ENCODE results near the gene CAPN1.
"Not testable (repeated sequence)": the region's sequence is repeated elsewhere in the genome, so short reads cannot be mapped to it uniquely, and the experiment has no call there.

Gene CAPN1

DNA sequence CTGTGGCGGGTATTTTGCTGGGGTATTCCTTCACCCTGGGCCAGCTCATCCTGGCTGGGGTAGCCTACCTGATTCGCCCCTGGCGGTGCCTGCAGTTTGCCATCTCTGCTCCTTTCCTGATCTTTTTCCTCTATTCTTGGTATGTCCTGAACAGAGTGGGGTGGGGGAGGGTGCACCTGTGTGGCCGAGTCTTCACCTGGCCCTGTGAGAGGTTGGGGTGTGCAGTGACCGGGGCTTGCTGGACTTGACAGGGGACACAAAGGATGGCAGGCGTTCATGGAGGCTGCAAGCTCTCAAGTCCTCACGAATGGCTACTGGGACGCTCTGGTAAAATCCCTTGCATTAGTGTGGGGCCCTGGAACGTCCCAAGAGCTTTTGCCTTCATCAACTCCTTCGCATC is 39.3 kb downstream of the CAPN1 start:
- no peak for DNase-seq

- no peak for DNase-seq
These were observed 41.3 kb downstream of the CAPN1 start for GRCh38 chr11:65223011-65223410.

DNA sequence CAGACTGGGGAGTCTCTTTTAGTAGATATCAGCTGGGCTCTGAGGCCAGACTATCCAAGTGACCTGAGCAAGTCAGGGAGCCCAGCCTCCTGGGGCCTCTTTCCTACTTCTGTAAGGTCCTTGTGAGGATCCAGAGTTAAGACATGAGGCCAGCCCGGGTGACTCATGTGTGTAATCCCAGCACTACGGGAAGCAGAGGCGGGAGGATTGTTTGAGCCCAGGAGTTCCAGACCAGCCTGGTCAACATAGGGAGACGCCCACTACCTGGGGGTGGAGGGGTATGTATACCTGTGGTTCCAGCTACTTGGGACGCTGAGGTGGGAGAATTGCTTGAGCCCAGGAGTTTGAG is 43.2 kb downstream of the CAPN1 start:
- no peak for DNase-seq

DNA sequence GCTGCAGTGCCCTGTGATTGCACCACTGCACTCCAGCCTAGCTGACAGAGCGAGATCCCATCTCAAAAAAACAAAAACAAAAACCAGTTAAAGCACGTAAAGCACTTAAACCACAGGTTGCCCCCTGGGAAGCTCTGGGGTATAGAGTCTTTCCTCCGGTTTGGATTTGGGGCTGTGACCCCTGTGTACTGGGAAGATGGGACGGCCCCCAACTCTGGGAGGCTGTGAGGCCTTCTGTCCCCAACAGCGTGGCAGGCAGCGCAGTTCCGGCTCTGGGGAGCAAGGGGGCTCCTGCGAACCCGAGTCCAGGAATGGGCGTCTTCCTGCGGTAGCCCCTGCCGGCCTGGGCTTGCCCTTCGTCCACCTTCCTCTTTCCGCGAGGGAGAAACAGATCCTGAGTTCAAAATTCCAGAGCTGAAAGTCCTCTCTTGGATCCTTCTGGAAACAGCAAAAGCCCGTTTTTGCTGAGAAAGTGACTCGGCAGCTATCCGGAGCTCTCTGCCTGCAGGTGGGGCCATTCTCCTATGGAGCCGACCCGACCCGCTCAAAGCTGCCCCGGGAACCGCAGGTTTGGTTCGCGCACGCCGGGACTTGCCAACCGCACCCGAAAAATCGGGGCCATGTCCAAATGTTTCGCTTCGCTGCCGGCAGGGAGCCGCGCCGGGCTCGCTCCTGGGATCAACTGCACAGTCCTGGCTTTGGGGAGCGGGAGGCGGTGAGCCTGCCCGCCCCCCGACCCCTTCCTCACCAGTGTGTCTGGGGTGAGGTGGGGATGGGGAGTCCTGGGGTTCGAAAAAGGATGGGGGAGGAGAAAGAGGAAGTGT is 43.8 kb downstream of the CAPN1 start:
- DNase-seq, result peak; percentile 73

GRCh38 chr11:65226103-65226442 is 44.3 kb downstream of the CAPN1 start:
- DNase-seq, result no peak

DNA sequence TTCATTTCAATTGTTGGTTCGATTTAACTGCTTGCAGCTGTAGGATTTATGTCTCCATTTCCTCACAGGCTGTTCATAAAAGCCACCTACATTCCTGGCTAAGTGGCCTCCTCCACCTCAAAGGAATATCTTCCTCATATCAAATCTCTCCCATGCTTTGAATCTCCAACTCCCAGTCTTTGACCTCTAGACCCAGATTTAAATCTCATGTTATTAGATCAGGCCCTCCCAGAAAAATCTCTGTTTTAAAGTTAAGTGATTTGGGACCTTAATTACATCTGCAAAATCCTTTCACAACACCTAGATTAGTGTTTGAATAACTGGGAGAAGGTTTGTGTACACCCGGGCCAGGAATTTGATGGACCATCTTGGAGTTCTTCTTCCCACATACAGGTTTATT is 46.2 kb downstream of the CAPN1 start:
- DNase-seq, result no peak

DNA sequence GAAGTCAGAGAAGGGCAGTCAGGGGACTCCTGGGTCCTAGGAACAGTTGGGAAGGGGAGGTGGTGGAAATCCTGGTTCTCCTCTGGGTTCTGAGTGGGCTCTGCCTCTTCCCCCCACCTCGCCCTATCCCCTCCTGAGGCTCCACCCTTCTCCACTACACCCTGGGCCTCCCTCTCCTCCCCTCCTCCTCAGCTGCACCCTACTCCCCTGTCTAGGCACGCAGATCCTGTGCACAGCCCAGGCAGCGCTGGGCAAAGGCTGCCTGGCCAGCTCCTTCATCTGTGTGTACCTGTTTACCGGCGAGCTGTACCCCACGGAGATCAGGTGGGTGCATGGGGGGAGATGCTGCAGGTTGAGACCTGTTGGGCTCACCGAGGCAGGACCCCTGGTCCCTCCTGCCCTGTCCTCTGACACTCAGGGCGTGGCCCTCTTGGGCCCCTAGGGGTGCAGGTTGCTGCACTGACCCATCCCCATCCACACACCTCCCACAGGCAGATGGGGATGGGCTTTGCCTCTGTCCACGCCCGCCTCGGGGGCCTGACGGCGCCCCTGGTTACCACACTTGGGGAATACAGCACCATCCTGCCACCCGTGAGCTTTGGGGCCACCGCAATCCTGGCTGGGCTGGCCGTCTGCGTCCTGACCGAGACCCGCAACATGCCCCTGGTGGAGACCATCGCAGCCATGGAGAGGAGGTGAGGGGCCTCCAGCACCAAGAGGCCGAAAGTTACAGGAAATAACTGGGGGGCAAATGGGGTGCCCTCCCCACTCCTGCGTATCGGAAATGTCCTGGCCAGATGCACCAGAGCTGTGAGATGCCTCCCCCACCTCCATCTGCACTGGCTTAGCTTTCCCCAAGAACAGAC is 54.7 kb downstream of the CAPN1 start:
- DNase-seq, result no peak

- not testable (repeated sequence) for DNase-seq
These were observed 56.6 kb downstream of the CAPN1 start for GRCh38 chr11:65238302-65238701.

DNA sequence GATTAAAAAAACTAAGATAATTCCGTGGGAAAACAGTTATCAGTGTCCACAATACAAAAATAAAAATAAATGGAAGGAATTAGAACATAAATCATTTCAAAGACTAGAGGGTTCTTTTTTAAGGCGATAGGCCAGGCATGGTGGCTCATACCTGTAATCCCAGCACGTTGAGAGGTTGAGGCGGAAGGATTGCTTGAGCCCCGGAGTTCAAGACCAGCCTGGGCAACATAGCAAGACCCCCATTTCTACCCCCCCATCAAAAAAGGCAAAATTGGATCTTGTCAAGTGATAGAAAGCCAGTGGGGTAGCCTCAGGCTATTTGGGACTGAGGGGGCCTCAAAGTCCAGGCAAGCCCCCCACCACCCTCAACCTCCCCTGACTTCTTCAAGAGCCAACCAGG is 59.4 kb downstream of the CAPN1 start:
- DNase-seq, result no peak

- no peak for DNase-seq
These were observed 60.0 kb downstream of the CAPN1 start for GRCh38 chr11:65241692-65242091.

DNA sequence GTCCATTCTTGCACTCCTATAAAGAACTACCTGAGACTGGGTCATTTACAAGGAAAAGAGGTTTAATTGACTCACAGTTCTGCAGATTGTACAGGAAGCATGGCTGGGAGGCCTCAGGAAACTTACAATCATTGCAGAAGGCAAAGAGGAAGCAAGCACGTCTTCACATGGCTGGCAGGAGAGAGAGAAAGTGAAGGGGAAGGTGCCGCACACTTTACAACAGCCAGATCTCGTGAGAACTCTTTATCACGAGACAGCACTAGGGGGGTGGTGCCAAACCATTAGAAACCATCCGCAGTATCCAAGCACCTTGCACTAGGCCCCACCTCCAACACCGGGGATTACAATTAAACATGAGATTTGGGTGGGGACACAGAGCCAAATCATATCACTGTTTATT is 60.7 kb downstream of the CAPN1 start:
- no peak for DNase-seq

DNA sequence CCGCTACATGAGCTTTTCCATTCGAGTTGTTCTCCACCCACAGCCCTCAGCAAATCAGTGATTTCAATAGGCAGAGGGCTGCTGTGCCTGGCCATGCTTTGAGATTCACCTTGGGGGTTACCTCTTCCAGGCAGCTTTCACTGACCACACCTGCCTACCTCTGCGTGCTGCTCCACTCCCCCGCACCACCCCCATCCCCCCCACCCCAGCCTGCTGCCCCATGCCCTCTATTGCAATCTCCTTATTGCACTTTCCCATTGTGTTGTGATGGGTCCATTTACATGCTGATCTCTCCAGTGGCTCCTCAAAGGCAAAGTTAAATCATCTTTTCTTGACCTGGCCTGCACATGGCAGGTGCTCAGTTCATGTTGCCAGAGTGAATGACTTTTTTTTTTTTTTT is 62.1 kb downstream of the CAPN1 start:
- DNase-seq, result no peak

DNA sequence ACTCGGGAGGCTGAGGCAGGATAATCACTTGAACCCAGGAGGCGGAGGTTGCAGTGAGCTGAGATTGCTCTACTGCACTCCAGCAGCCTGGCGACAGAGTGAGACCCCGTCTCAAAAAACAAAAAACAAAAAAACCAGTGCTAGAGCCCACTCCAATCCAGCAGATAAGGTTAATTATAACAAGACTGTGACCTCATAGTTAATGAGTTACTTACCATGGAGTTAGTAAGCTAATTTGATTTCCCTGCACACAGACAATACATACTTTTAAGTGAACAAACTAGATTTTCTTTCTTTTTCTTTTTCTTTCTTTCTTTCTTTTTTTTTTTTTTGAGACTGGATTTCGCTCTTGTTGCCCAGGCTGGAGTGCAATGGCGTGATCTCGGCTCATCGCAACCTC is 63.3 kb downstream of the CAPN1 start:
- not testable (repeated sequence) for DNase-seq

GRCh38 chr11:65246506-65246905 is 64.8 kb downstream of the CAPN1 start:
- no peak for DNase-seq

- DNase-seq, result not testable (repeated sequence)
These were observed 66.5 kb downstream of the CAPN1 start for GRCh38 chr11:65248184-65248710.

DNA sequence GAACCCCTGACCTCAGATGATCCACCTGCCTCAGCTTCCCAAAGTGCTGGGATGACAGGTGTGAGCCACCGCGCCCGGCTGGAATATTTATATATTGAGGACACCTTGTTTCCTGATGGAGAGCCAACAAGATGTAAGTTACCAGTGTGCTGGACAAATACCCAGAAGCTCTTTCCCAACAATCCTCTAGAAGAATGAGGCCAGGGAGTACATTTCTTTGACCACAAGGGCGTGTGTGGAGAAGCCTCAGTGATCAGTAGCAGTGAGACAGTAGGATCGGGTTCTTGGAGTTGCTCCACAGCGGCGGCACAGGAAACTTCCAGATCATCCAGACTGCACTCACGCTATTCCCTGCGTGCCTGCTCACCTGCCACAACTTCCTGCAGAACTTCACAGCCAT is 69.7 kb downstream of the CAPN1 start:
- no peak for DNase-seq

DNA sequence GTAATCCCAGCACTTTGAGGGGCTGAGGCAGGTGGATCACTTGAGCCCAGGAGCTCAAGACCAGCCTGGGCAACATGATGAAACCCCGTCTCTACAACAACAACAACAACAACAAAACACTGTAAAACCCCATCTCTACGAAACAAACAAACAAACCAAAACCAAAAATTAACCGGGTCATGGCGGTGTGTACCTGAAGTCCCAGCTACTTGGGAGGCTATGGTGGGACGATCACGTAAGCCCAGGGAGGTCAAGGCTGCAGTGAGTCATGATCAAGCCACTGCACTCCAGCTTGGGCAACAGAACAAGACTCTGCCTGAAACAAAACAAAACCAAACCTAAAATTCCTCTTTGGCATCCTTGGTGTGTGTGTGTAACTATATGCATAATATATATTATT is 73.0 kb downstream of the CAPN1 start:
- no peak for DNase-seq

DNA sequence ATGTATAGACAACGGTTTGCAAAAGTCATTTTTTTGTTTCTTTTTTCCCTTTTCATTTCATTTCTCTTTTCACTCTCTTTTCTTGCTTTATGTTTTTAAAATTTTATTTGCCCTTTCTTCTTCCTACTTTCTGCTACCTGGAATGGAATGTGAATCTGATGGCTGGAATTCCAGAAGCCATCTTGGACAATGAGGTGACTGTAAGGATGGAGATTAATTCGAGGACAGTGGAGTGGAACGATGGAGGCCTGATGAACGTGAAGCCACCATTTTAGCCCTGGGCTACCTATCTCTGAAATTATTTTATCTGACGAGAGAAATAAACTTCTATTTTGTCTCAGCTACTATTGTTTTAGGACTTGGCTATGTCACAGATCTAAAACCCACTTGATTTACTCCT is 77.3 kb downstream of the CAPN1 start:
- no peak for DNase-seq

DNA sequence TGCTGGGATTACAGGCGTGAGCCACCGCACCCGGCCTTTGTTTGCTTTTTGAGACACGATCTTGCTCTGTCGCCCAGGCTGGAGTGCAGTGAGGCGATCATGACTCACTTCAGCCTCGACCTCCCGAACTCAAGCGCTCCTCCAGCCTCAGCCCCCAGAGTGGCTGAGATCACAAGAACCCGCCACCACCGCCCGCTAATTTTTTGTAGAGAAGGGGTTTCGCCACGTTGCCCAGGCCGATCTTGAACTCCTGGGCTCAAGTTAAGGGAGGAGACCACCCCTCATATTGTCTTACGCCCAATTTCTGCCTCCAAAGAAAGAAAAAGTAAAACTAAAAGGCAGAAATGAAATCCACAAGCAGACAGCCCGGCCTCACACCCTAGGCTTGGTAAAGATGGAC is 78.6 kb downstream of the CAPN1 start:
- DNase-seq, result no peak

DNA sequence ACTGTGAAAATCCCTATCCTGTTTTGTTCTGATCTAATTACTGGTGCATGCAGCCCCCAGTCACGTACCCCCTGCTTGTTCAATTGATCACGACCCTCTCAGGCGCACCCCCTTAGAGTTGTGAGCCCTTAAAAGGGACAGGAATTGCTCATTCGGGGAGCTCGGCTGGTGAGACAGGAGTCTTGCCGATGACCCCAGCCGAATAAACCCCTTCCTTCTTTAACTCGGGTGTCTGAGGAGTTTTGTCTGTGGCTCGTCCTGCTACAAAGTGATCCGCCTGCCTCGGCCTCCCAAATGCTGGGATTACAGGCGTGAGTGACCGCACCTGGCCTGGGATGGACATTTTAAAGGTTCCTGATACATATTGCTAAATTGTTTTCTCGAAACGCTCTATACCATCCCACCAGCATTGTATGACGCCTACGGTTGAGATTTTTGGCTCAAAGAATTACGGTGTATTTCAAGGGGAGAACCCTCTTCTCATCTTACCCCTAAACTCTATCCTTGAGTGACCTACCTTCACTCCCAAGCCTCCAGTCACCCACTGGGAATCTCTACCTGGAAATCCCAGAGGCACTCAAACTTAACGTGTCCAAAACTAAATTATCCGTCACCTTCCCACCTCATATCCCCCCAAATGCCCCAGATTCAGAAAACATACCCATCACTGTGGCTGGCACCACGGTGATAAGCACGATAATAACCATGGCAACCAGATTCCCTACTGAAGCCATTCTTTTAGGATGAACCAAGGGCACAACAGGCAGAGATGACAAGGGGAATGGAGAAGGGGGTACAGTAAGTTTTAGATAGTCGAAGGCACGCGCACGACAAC is 79.2 kb downstream of the CAPN1 start:
- peak; percentile 54 for DNase-seq

All from activated CD8-positive, alpha-beta memory T cell treated with anti-CD3 and anti-CD28 coated beads, Interleukin-2, amount 50 U/mL, for 48 hours (primary cell).